Mesenteric fat pad (tissue), 1 donor: ENCODE results near the gene CMTR1. TPM values are rescaled to one million over a fixed set of nuclear protein-coding genes. Genes with fewer than 3 reads are reported as not detected.

Source experiments
- DNase-seq: peaks from one replicate; pipeline ENCODE4 v3.0.0-alpha.2; 2020; ENCODE audit warnings: low spot score
- total RNA-seq: library from RNA; stranded (reverse); fragmentation: NEBNext Ultra II Directional; extraction: Animal tissue kit (Norgen Biotek cat#: 25700); gene quantifications from one replicate; pipeline ENCODE4 v1.2.1, GENCODE V29; 2021
- donor health status: DM: yes; HTN: yes; CAD: no.

Gene CMTR1
- total RNA-seq, 1 donor from 2014 or later = 28.5 TPM

DNA sequence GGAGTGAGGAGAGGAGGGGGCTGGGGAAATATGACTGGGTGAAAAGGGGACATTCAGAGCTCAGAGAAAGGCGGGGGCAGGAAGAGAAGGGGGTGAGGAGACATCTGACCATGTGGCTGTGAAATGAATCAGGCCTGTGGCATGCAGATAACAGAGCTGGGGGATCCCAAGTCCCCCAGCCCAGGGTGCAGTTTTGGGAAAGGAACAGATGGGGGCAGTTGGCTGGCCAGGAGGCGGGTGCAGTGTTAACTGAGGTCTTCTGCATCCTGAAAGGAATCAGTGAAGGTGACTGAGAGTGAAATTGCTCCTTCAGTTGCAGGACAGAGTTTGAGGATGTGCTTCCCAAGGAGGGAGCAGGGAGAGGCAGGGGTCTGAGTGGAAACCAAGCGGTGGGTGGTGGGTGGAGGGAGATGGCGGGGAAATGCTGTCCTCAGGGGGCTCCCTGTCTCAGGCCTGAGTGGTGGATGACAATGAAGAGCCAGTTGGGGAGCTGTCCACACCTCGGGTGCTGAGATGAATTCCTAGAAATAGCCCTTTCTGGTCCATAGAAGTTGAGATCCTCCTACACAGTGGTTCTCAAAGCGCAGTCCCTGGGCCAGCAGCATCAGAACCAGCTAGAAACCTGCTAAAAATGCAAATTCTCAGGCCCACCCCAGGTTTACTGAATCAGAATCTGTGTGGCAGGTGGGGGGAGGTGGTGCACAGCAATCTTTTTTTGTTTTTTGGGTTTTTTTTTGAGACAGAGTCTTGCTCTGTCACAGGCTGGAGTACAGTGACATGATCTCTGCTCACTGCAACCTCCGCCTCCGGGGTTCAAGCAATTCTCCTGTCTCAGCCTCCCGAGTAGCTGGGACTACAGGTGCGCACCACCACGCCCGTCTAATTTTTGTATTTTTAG, 92.7 kb downstream of the CMTR1 start:
- DNase-seq = no peak

DNA sequence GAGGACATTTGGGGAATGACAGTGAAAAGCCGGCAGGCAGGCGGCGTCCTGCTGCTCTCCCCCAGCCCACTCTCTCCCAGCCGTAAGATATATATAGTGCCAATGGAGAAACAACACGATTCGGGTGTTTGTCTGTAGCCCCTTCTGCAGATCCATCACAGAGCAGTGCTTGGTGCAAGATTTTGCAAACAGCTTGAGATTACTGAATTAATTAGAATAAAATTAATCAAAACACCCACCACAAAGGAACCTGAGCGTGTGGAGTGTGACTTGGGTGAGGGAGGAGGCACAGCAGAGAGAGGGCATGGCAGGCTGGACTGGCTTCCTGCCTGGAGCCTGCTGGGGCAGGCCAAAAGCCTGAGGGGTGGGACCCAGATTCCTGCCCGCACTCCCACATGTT, 95.5 kb downstream of the CMTR1 start:
- no peak for DNase-seq

DNA sequence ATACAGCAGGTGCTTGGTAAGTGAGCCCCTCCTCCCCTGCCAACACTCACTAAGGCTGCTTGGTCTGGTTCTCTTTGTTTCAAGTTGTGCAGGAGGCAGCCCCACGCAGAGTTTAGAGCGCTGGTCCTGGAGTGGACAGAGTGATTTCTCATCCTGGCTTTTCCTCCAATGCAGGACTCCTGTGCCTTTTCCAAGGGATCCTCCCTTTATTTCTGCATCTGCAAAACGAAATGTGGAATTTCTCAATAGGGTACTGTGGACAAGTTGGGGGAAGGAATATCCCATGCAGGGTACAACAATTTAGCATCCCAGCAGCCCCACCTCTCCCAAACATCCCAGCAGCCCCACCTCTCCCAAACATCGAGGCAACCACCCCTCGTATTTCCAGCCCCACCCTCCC, 97.3 kb downstream of the CMTR1 start:
- DNase-seq = no peak

DNA sequence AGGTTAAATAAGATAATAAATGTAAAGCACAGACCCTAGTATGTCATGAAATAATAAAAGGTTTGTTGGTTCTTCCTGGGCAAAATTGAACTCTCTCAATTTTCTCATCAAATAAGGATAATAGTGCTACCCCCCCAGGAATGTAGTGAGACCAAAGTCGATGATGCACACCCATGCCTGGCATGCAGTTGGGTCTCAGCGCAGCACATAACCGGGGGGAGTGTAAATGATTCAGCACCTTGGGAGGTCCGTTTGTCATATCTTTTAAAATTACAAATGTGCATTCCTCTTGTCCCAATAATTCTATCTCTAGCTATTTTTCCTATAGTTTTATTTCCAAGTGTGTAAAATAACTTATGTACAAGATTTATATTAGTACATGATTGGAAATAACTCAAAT, 98.0 kb downstream of the CMTR1 start:
- no peak for DNase-seq

Other genes starting within 250 kb of the CMTR1 start
- 8.7 TPM for gene TBC1D22B, start 175.4 kb upstream of the CMTR1 start, total RNA-seq
- gene TMEM217, start 175.1 kb upstream of the CMTR1 start, total RNA-seq = 0.51 TPM
- gene RNF8, start 79.2 kb upstream of the CMTR1 start, total RNA-seq = 11.3 TPM
- gene CCDC167, start 66.7 kb downstream of the CMTR1 start, total RNA-seq = 14.6 TPM